Ishikawa (cell line): ENCODE measurements around the gene BTBD9.

ENCODE experiments used
- CREB1 ChIP-seq: IDR thresholded peaks from 2 replicates; pipeline ENCODE4 v1.6.1; 2012; ENCODE audit warnings: low read depth
- EP300 ChIP-seq: IDR thresholded peaks from 2 replicates; pipeline ENCODE4 v1.6.1; 2012; ENCODE audit warnings: borderline replicate concordance
- FOXM1 ChIP-seq: IDR thresholded peaks from 2 replicates; pipeline ENCODE4 v1.6.1; 2012; ENCODE audit warnings: low read depth, borderline replicate concordance
- RAD21 ChIP-seq: IDR thresholded peaks from 2 replicates; pipeline ENCODE4 v1.6.1; 2012; ENCODE audit warnings: low read depth
- TAF1 ChIP-seq: IDR thresholded peaks from 2 replicates; pipeline ENCODE4 v1.6.1; 2012; ENCODE audit warnings: low read depth, mild to moderate bottlenecking
- TCF12 ChIP-seq: IDR thresholded peaks from 2 replicates; pipeline ENCODE4 v1.6.1; 2012; ENCODE audit warnings: low read depth
- TEAD4 ChIP-seq: IDR thresholded peaks from 2 replicates; pipeline ENCODE4 v1.6.1; 2012
- YY1 ChIP-seq: IDR thresholded peaks from 2 replicates; pipeline ENCODE4 v1.6.1; 2012; ENCODE audit warnings: low read depth
- TF ChIP-seq, protein P1 (sequence below): IDR thresholded peaks from 2 replicates; pipeline ENCODE4 v1.6.1; 2012; ENCODE audit warnings: low read depth, mild to moderate bottlenecking
- TF ChIP-seq, protein P2 (sequence below): IDR thresholded peaks from 2 replicates; pipeline ENCODE4 v1.6.1; 2012
- TF ChIP-seq, protein P3 (sequence below): IDR thresholded peaks from 2 replicates; pipeline ENCODE4 v1.6.1; 2012

DNA sequence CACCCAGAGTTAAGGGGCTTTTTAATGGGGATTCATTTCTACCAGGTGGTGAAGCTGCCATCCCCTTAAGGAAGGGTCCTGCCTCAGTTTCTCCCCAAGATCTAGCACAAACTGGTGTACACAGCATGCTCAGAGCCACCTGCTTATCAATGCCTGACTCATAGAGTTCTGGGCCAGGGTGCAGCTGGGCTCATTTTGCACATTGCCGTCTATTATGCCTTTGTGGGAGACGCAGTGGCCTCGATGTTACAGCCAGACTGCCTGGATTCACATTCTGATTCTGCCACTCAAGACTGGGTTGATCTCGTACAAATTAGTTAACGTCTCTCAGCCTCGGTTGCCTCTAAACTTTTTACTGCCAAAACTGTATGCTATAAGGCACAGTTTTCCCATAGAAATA lies 454.5 kb downstream of the BTBD9 start:
- TF ChIP-seq EP300, result no peak
- TF ChIP-seq, protein P1, sequence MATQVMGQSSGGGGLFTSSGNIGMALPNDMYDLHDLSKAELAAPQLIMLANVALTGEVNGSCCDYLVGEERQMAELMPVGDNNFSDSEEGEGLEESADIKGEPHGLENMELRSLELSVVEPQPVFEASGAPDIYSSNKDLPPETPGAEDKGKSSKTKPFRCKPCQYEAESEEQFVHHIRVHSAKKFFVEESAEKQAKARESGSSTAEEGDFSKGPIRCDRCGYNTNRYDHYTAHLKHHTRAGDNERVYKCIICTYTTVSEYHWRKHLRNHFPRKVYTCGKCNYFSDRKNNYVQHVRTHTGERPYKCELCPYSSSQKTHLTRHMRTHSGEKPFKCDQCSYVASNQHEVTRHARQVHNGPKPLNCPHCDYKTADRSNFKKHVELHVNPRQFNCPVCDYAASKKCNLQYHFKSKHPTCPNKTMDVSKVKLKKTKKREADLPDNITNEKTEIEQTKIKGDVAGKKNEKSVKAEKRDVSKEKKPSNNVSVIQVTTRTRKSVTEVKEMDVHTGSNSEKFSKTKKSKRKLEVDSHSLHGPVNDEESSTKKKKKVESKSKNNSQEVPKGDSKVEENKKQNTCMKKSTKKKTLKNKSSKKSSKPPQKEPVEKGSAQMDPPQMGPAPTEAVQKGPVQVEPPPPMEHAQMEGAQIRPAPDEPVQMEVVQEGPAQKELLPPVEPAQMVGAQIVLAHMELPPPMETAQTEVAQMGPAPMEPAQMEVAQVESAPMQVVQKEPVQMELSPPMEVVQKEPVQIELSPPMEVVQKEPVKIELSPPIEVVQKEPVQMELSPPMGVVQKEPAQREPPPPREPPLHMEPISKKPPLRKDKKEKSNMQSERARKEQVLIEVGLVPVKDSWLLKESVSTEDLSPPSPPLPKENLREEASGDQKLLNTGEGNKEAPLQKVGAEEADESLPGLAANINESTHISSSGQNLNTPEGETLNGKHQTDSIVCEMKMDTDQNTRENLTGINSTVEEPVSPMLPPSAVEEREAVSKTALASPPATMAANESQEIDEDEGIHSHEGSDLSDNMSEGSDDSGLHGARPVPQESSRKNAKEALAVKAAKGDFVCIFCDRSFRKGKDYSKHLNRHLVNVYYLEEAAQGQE, result no peak
- no peak for TF ChIP-seq RAD21
- TF ChIP-seq TEAD4, result no peak
- TF ChIP-seq, protein P2, sequence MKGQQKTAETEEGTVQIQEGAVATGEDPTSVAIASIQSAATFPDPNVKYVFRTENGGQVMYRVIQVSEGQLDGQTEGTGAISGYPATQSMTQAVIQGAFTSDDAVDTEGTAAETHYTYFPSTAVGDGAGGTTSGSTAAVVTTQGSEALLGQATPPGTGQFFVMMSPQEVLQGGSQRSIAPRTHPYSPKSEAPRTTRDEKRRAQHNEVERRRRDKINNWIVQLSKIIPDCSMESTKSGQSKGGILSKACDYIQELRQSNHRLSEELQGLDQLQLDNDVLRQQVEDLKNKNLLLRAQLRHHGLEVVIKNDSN, result no peak
- no peak for TF ChIP-seq CREB1
- TF ChIP-seq YY1, result no peak
- TF ChIP-seq, protein P3, sequence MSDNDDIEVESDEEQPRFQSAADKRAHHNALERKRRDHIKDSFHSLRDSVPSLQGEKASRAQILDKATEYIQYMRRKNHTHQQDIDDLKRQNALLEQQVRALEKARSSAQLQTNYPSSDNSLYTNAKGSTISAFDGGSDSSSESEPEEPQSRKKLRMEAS, result no peak
- TF ChIP-seq TAF1, result no peak
- no peak for TF ChIP-seq FOXM1
- TF ChIP-seq TCF12, result no peak
